Endothelial cell of hepatic sinusoid (primary cell): ENCODE results near the gene ADAM8.

Experiments used
- in situ Hi-C: cut with HindIII; loops from 2 replicates; pipeline ENCODE4 v1.10.0; 2017; ENCODE audit warnings: low sequenced_read_pairs

The ADAM8 gene

GRCh38 chr10:133283931-133284330, 7.3 kb upstream of the ADAM8 start:
- in situ Hi-C loops: no loop called here

- in situ Hi-C loops: no loop called here
Observed at GRCh38 chr10:133282846-133283390, 6.2 kb upstream of the ADAM8 start.

- in situ Hi-C loops: no loop called here
Observed at GRCh38 chr10:133281628-133282372, 5.1 kb upstream of the ADAM8 start.

- in situ Hi-C loops: no loop called here
Observed at GRCh38 chr10:133281084-133281483, 4.4 kb upstream of the ADAM8 start.

GRCh38 chr10:133280391-133281059, 3.9 kb upstream of the ADAM8 start:
- in situ Hi-C loops: no loop called here

- in situ Hi-C loops: no loop called here
Observed at GRCh38 chr10:133279326-133280226, 2.9 kb upstream of the ADAM8 start.

- in situ Hi-C loops: no loop called here
Observed at GRCh38 chr10:133278577-133279265, 2.1 kb upstream of the ADAM8 start.

GRCh38 chr10:133277993-133278576, 1.4 kb upstream of the ADAM8 start:
- in situ Hi-C loops: no loop called here

GRCh38 chr10:133277277-133277992, 767 bp upstream of the ADAM8 start:
- in situ Hi-C loops: no loop called here

- in situ Hi-C loops: no loop called here
Observed at GRCh38 chr10:133276100-133276434, 601 bp downstream of the ADAM8 start.

- in situ Hi-C loops: no loop called here
Observed at GRCh38 chr10:133275684-133276092, 980 bp downstream of the ADAM8 start.

- in situ Hi-C loops: no loop called here
Observed at GRCh38 chr10:133274751-133275683, 1.7 kb downstream of the ADAM8 start.

- in situ Hi-C loops: no loop called here
Observed at GRCh38 chr10:133273534-133274143, 3.0 kb downstream of the ADAM8 start.

GRCh38 chr10:133272964-133273420, 3.7 kb downstream of the ADAM8 start:
- in situ Hi-C loops: no loop called here

GRCh38 chr10:133272301-133272963, 4.2 kb downstream of the ADAM8 start:
- in situ Hi-C loops: no loop called here

- in situ Hi-C loops: no loop called here
Observed at GRCh38 chr10:133271521-133272300, 5.0 kb downstream of the ADAM8 start.

GRCh38 chr10:133270773-133271297, 5.8 kb downstream of the ADAM8 start:
- in situ Hi-C loops: no loop called here
